ENCODE data around the gene VPS37B.

VPS37B gene

GRCh38 chr12:122866379-122866778 lies 29.5 kb downstream of the VPS37B start:
- DNase-seq (ENCODE audit: low read depth, low spot score), result no peak

DNA sequence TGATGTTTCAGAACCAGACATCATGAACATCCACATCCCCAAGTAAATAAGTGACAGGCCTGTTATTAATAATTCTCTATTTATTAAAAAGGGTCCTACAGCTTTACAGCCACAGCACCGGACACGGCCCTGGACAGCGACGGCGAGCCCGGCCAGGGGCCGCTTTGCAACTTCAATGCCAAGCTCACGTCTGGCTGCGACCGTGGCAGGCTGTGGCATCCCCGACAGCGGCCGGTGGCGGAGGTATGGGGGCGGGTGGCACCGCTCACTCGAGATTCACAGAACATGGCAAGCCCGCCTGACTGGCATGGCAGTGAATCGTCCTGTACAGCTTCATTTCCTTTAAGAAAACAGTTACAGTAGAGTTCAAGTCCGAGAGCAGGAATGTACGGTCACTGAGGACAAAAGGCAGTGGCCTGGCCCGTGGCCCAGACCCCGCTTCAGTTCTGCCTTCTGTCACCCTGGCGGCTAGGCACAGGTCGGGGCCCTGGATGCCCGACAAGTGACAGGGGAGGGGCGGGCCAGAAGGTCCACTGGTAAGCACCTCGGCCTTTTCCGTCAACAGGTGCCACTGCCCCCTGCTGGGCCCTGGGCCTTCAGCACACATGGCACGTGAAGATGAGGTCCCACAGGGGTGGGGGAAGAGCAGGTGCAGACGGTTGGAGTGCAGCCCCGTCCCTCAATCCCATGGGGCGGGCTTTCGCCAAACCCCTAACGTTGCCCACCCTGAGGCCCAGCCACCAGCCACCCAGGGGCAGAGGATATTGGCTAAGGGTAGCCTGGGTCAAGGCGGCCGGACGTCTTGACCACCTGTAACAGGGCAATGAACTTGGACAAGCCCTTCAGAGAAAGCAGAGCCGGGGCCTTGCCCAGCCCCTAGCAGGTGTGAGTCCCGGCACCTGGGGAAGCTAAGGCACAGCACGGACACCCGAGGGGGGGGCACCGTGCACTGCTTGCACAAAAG lies 30.4 kb downstream of the VPS37B start:
- no peak for DNase-seq (ENCODE audit: low read depth, low spot score)

GRCh38 chr12:122864894-122865253 lies 31.1 kb downstream of the VPS37B start:
- no peak for DNase-seq (ENCODE audit: low read depth, low spot score)

GRCh38 chr12:122862872-122863701 lies 32.8 kb downstream of the VPS37B start:
- DNase-seq (ENCODE audit: low read depth, low spot score), result no peak

GRCh38 chr12:122862110-122862634 lies 33.8 kb downstream of the VPS37B start:
- no peak for DNase-seq (ENCODE audit: low read depth, low spot score)

- no peak for DNase-seq (ENCODE audit: low read depth, low spot score)
Measured at GRCh38 chr12:122861587-122861970, 34.3 kb downstream of the VPS37B start.

DNA sequence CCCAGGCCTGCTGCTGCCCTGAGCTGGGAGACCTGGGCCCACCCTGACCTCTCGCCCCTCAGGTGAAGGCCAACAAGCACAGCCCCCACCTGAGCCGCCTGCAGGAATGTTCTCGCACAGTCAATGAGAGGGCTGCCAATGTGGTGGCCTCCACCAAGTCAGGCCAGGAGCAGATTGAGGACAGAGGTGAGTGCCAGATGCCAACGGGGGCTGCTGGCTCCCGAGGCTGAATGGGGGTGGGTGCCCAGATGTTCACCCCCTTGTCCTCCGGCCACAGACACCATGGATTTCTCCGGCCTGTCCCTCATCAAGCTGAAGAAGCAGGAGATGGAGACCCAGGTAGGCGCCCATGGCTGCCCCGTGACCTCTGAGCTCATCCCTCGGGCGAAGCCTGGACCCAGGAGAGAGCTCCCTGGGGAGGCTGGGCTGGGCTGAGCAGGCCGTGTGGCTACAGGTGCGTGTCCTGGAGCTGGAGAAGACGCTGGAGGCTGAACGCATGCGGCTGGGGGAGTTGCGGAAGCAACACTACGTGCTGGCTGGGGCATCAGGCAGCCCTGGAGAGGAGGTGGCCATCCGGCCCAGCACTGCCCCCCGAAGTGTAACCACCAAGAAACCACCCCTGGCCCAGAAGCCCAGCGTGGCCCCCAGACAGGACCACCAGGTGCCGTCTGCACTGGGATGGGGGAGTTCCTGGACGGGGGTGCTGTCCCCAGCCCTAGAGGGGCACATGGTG lies 34.9 kb downstream of the VPS37B start:
- DNase-seq (ENCODE audit: low read depth, low spot score), result no peak

GRCh38 chr12:122860040-122860853 lies 35.7 kb downstream of the VPS37B start:
- no peak for DNase-seq (ENCODE audit: low read depth, low spot score)

GRCh38 chr12:122859303-122860039 lies 36.5 kb downstream of the VPS37B start:
- DNase-seq (ENCODE audit: low read depth, low spot score), result no peak

- no peak for DNase-seq (ENCODE audit: low read depth, low spot score)
Measured at GRCh38 chr12:122858591-122859302, 37.2 kb downstream of the VPS37B start.

DNA sequence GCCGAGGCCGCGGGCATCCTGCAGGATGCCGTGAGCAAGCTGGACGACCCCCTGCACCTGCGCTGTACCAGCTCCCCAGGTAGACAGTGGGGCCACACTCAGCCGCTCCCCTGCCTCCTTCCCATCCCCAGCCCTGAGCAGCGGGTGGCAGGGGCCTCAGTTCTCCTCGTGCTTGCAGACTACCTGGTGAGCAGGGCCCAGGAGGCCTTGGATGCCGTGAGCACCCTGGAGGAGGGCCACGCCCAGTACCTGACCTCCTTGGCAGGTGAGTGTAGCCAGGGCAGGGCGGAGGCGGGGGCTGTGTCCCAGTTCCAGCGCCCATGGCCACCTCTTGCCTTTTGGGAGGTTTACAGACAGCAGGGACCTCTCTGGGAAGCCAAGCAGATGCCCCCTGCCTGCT lies 37.8 kb downstream of the VPS37B start:
- no peak for DNase-seq (ENCODE audit: low read depth, low spot score)

GRCh38 chr12:122856999-122857671 lies 38.8 kb downstream of the VPS37B start:
- no peak for DNase-seq (ENCODE audit: low read depth, low spot score)

DNA sequence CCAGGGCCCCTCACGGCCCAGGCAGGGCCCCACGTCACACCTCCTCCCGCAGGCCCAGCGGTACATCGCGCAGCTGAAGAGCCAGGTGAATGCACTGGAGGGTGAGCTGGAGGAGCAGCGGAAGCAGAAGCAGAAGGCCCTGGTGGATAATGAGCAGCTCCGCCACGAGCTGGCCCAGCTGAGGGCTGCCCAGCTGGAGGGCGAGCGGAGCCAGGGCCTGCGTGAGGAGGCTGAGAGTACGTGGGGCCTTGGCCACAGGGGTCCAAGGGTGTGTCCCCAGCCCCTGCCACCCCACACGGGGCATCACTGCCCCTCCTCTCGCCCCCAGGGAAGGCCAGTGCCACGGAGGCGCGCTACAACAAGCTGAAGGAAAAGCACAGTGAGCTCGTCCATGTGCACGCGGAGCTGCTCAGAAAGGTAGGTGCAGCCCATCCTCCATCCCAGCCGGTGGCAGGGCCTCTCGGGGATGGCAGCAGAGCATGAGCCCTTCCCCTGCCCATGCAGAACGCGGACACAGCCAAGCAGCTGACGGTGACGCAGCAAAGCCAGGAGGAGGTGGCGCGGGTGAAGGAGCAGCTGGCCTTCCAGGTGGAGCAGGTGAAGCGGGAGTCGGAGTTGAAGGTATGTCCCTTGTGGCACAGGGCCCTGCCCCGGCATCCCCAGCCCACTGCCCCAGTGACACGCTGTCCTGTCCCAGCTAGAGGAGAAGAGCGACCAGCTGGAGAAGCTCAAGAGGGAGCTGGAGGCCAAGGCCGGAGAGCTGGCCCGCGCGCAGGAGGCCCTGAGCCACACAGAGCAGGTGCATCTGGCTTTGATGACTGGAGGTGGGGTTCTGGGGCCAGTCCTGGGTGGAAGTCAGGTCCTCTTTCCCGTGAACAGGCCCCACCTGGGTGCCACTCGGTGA lies 39.7 kb downstream of the VPS37B start:
- DNase-seq (ENCODE audit: low read depth, low spot score), result no peak

- DNase-seq (ENCODE audit: low read depth, low spot score), result no peak
Measured at GRCh38 chr12:122855071-122855829, 40.7 kb downstream of the VPS37B start.

DNA sequence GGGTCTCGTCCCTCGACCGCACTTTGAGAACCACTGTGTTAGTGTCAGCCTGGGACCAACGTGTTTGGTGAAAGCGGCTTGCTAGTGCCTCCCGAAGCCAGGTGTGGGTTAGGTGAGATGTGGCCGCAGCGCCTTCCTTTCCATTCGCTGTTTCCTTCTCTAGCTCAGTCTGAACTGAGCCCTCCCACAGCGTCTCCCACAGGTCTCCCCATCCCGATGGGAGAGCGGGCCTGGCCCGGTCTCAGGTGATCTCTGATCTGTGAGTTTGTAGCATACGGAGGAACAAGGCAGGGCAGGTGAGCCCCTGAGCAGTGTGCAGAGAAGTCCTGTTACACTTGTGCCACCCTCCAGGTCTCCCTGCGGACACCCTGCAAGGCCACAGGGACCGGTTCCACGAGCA lies 41.4 kb downstream of the VPS37B start:
- no peak for DNase-seq (ENCODE audit: low read depth, low spot score)

- DNase-seq (ENCODE audit: low read depth, low spot score), result no peak
Measured at GRCh38 chr12:122853582-122854245, 42.2 kb downstream of the VPS37B start.
